Hepatocyte (in vitro differentiated cells): ENCODE results near the gene SUPT16H. TPM values are rescaled to one million over a fixed set of nuclear protein-coding genes. Genes with fewer than 3 reads are reported as not detected.

Experiments used
- DNase-seq: peaks from one replicate; pipeline ENCODE4 v3.0.0-alpha.2; 2016; ENCODE audit warnings: low spot score
- H2AFZ ChIP-seq: fragments of 200-600 bp; sonication (generic); 2 replicates; pipeline ENCODE4 v1.6.0; 2016; ENCODE audit warnings: antibody characterized with exemption, mild to moderate bottlenecking
- H3K27ac ChIP-seq: fragments of 200-600 bp; sonication (generic); 2 replicates; pipeline ENCODE4 v1.5.1; 2016; ENCODE audit warnings: mild to moderate bottlenecking
- H3K27me3 ChIP-seq: fragments of 200-600 bp; sonication (generic); 2 replicates; pipeline ENCODE4 v1.6.1; 2016
- H3K36me3 ChIP-seq: fragments of 200-600 bp; sonication (generic); replicated peaks from 2 replicates; pipeline ENCODE4 v1.5.1; 2016; ENCODE audit warnings: low read depth; ENCODE audit not compliant: insufficient read depth
- H3K4me1 ChIP-seq: fragments of 200-600 bp; sonication (generic); 2 replicates; pipeline ENCODE4 v1.5.1; 2016; ENCODE audit warnings: mild to moderate bottlenecking, moderate library complexity; ENCODE audit not compliant: insufficient read depth
- H3K4me2 ChIP-seq: fragments of 200-600 bp; sonication (generic); 2 replicates; pipeline ENCODE4 v1.6.0; 2016
- H3K4me3 ChIP-seq: fragments of 200-600 bp; sonication (generic); 2 replicates; pipeline ENCODE4 v1.5.1; 2016; ENCODE audit warnings: mild to moderate bottlenecking
- H3K79me2 ChIP-seq: fragments of 200-600 bp; sonication (generic); 2 replicates; pipeline ENCODE4 v1.6.0; 2017; ENCODE audit warnings: mild to moderate bottlenecking
- H3K9me2 ChIP-seq: fragments of 200-600 bp; sonication (generic); replicated peaks from 2 replicates; pipeline ENCODE4 v1.6.0; 2017; ENCODE audit warnings: mild to moderate bottlenecking; ENCODE audit not compliant: insufficient read depth
- H3K9me3 ChIP-seq: fragments of 200-600 bp; sonication (generic); 2 replicates; pipeline ENCODE4 v1.5.1; 2016; ENCODE audit warnings: low read depth, mild to moderate bottlenecking
- H4K20me1 ChIP-seq: fragments of 200-600 bp; sonication (generic); 2 replicates; pipeline ENCODE4 v1.6.0; 2016; ENCODE audit warnings: mild to moderate bottlenecking; ENCODE audit not compliant: insufficient read depth, poor library complexity, severe bottlenecking
- CTCF ChIP-seq: fragments of 200-600 bp; sonication (generic); IDR thresholded peaks from 2 replicates; pipeline ENCODE4 v1.5.1; 2016; ENCODE audit warnings: antibody characterized with exemption, mild to moderate bottlenecking; ENCODE audit not compliant: poor library complexity
- EZH2 ChIP-seq: fragments of 200-600 bp; sonication (generic); IDR thresholded peaks from 2 replicates; pipeline ENCODE4 v1.6.1; 2016; ENCODE audit warnings: antibody characterized with exemption, mild to moderate bottlenecking, borderline replicate concordance
- EZH2phosphoT487 ChIP-seq: fragments of 200-600 bp; sonication (generic); IDR thresholded peaks from one replicate; pipeline ENCODE4 v1.6.1; 2018; ENCODE audit warnings: antibody characterized with exemption, mild to moderate bottlenecking, low read depth, moderate library complexity; ENCODE audit not compliant: unreplicated experiment, severe bottlenecking
- whole genome bisulfite sequencing: methylation state at CpG from one replicate; pipeline ENCODE4 v1.1.6; 2016; ENCODE audit warnings: low lambda C conversion rate; ENCODE audit errors: missing lambda C conversion rate; 5-methylcytosine and 5-hydroxymethylcytosine counted together
- polyA plus RNA-seq: library from polyadenylated mRNA; unstranded; fragments of >200 nt; fragmentation: Nextera tagmentation; extraction: Ambion mirVana; gene quantifications from 2 replicates; pipeline ENCODE4 v1.2.1, GENCODE V29; 2016
- total RNA-seq: library from RNA; depleted of rRNA; stranded (reverse); fragments of >200 nt; gene quantifications from 2 replicates; pipeline ENCODE4 v1.2.3, GENCODE V29; 2014

SUPT16H gene
- total RNA-seq (58.1 and 62.8 TPM in 2 replicates), polyA plus RNA-seq (44.2 and 54.6 TPM in 2 replicates)

- WGBS, result under 1% methylated on average over 54 of the region's 54 CpGs
- peaks cover 45% of the 10 kb centered on the region for H3K79me2 ChIP-seq
These were observed at the start of gene SUPT16H for GRCh38 chr14:21383848-21384493. TSS of gene SUPT16H (minus strand) at chr14:21384019. CDS start at chr14:21383927, 92 bp downstream.

GRCh38 chr14:21431126-21431525 lies 47.3 kb upstream of the SUPT16H start:
- Histone ChIP-seq H3K9me2 (no peaks in the 10 kb centered on the region), H3K79me2 (peaks cover 73% of the 10 kb centered on the region), H3K27ac (no peak overlapping the region), H3K9me3 (no peaks in the 10 kb centered on the region), H4K20me1 (peaks cover 25% of the 10 kb centered on the region), H3K27me3 (no peaks in the 10 kb centered on the region), H3K4me3 (no peak overlapping the region), H2AFZ (no peak overlapping the region), H3K4me2 (no peak overlapping the region), H3K4me1 (peaks cover 10% of the 10 kb centered on the region), H3K36me3 (peaks cover 3% of the 10 kb centered on the region)
- no peak for TF ChIP-seq EZH2phosphoT487
- TF ChIP-seq EZH2, result no peak
- TF ChIP-seq CTCF, result no peak
- WGBS, result 98% methylated on average over 2 of the region's 2 CpGs
- DNase-seq, result no peak

More at GRCh38 chr14:21383848-21384493, at the start of gene SUPT16H:
- peaks cover 15% of the 10 kb centered on the region for H4K20me1 ChIP-seq
- no peaks in the 10 kb centered on the region for H3K9me3 ChIP-seq
- peaks cover 12% of the 10 kb centered on the region for H3K4me1 ChIP-seq
- peak within 1 kb of the TSS; percentile 86 for H3K4me2 ChIP-seq
- DNase-seq, result peak; percentile 98
- H3K4me3 ChIP-seq, result peak within 1 kb of the TSS; percentile 50
- peak within 1 kb of the TSS; percentile 98 for H3K27ac ChIP-seq
- no peak for TF ChIP-seq CTCF
- TF ChIP-seq EZH2phosphoT487, result no peak
- TF ChIP-seq EZH2, result no peak
- peak within 1 kb of the TSS; percentile 63 for H2AFZ ChIP-seq
- no peaks in the 10 kb centered on the region for H3K27me3 ChIP-seq
- H3K36me3 ChIP-seq, result no peaks in the 10 kb centered on the region
- H3K9me2 ChIP-seq, result no peaks in the 10 kb centered on the region

- TF ChIP-seq EZH2phosphoT487 (no peak), CTCF (no peak), EZH2 (no peak)
- peaks cover 15% of the 10 kb centered on the region for H4K20me1 ChIP-seq
- no peaks in the 10 kb centered on the region for H3K9me2 ChIP-seq
- DNase-seq, result no peak
- no peaks in the 10 kb centered on the region for H3K27me3 ChIP-seq
- peaks cover 8% of the 10 kb centered on the region for H3K36me3 ChIP-seq
- H3K79me2 ChIP-seq, result peaks cover 58% of the 10 kb centered on the region
- WGBS, result 94% methylated on average over 4 of the region's 4 CpGs
- no peak overlapping the region for H3K4me3 ChIP-seq
- no peaks in the 10 kb centered on the region for H3K4me1 ChIP-seq
- H3K4me2 ChIP-seq, result no peak overlapping the region
- H3K27ac ChIP-seq, result no peak overlapping the region
- H3K9me3 ChIP-seq, result no peaks in the 10 kb centered on the region
- H2AFZ ChIP-seq, result no peak overlapping the region
These were observed 45.1 kb upstream of the SUPT16H start for GRCh38 chr14:21428930-21429329.
